HG02943 (cell line): ENCODE measurements around the gene DEFB126.
"Not testable (repeated sequence)": the region's sequence is repeated elsewhere in the genome, so short reads cannot be mapped to it uniquely, and the experiment has no call there.

ENCODE experiments used
- ATAC-seq: cut with Tn5 transposase; IDR thresholded peaks from one replicate; pipeline ENCODE4 v1.9.1; 2021; ENCODE audit warnings: mild to moderate bottlenecking, low read depth, moderate library complexity; ENCODE audit not compliant: unreplicated experiment

Gene DEFB126, protein sequence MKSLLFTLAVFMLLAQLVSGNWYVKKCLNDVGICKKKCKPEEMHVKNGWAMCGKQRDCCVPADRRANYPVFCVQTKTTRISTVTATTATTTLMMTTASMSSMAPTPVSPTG

DNA sequence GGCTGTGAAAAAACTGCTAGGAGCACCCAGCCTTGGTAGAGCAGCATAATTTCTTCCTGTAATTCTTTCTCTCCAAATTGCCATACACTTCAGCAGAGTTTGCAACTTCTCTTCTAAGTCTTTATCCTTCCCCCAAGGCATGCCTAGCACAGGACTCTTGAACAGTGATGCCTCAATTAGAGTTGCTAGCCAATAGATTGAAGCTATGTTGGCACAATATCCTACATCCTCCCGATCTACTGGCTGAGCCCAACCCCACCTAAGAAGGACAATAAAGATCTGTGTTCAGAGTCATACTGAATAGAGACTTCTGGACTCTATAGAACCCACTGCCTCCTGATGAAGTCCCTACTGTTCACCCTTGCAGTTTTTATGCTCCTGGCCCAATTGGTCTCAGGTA, at the start of gene DEFB126:
DEFB126 (plus strand) TSS at position 301 of the 400 bp plus-strand sequence; CDS start at position 340, 39 bp downstream.
- ATAC-seq = no peak

DNA sequence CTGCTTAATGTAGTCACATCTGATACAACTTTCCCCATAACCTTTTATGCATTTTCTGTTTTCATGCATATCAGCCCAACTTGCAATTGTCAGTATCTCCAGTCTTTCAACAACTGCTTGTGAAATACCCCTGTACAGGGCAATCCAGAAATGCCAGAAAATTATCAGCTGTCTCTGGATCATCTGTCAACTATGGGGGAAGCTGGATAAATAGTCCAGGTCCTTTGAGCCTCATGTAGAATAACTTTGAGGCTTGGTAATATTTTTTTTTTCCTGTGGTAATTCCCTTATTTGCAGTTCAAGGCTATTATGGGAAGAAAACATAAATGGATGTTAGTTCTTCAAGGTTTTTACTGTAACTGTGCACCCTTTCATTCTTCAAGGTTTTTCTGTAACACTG, 48.7 kb upstream of the DEFB126 start:
- ATAC-seq = no peak

DNA sequence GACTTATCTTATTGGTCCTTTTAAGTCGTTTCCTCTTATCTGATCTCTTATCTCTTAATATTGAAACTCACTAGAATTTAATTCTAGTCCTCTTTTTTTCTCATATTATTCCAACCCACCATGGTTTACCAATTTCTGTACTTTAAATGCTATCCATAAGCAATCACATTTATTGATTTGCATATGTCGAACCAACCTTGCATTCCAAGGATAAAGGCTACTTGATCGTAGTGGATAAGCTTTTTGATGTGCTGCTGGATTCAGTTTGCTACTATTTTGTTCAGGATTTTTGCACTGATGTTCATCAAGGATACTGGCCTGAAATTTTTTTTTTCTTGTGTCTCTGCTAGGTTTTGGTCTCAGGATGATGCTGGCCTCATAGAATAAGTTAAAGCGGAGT, 47.2 kb upstream of the DEFB126 start:
- ATAC-seq = no peak

DNA sequence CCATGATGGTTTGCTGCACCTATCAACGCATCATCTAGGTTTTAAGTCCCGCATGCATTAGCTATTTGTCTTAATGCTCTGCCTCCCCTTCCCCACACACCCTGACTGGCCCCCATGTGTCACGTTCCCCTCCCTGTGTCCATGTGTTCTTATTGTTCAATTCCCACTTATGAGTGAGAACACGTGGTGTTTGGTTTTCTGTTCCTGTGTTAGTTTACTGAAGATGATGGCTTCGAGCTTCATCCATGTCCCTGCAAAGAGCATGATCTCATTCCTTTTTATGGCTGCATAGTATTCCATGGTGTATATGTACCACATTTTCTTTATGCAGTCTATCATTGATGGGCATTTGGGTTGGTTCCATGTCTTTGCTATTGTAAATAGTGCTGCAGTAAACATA, 44.7 kb upstream of the DEFB126 start:
- not testable (repeated sequence) for ATAC-seq

DNA sequence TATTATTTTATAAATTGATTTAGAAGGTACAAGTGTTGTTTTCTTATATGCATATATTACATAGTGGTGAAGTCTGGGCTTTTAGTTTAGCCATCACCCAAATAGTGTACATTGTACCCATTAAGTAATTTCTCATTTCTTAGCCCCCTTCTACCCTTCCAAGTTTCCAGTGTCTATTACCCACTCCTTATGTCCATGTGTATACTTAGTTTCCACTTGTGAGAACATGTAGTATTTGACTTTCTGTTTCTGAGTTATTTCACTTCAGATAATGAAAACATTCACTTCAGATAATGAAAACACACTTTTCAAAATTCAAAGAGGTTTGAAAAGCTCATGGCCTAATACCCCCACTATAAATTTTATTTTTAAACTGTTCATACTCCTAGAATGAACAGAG, 40.4 kb upstream of the DEFB126 start:
- no peak for ATAC-seq

DNA sequence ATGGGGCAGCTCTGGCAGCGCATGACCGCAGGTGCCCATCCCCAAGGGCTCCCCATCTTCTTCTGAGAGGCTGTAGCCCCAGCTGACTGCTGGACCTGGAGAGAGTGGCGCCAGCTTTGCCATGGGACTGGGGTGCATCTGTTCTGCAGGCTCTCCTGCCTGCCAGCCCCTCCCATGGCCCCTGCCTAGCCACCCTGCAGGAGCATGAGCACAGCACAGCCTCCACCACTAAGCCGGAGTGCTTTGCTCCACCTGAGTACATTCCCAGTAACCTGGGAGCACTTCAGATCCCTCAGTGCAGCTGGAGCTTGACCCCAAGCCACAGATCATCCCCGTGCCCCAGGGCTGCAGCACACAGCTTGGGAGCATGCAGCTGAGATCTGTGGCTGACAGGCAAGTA, 38.9 kb upstream of the DEFB126 start:
- ATAC-seq = no peak

DNA sequence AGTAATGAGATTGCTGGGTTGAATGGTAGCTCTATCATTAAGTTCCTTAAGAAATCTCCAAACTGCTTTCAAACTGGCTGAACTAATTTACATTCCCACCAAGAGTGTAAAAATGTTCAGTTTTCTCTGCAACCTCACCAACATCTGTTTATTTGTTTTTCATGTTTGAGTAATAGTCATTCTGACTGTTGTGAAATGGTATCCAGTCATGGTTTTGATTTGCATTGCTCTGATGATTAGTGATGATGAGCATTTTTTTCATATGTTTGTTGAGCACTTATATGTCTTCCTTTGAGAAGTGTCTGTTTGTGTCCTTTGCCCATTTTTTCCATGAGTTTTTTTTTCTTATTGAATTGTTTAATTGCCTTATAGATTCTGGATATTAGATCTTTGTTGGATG, 30.0 kb upstream of the DEFB126 start:
- ATAC-seq = no peak

DNA sequence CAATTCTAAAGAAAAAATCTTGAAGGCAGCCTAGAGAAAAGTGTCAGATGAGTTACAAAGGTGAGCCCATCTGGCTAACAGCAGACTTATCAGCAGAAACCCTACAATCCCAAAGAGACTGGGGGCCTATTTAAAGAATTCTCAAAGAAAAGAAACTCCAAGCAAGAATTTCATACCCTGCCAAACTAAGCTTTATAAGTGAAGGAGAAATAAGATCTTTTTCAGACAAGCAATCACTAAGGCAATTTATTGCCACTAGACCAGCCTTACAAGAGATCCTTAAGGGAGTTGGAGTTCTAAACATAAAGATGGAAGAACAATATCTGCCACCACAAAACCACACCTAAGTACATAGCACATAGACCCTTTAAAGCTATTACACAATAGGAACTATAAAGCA, 24.9 kb upstream of the DEFB126 start:
- no peak for ATAC-seq

DNA sequence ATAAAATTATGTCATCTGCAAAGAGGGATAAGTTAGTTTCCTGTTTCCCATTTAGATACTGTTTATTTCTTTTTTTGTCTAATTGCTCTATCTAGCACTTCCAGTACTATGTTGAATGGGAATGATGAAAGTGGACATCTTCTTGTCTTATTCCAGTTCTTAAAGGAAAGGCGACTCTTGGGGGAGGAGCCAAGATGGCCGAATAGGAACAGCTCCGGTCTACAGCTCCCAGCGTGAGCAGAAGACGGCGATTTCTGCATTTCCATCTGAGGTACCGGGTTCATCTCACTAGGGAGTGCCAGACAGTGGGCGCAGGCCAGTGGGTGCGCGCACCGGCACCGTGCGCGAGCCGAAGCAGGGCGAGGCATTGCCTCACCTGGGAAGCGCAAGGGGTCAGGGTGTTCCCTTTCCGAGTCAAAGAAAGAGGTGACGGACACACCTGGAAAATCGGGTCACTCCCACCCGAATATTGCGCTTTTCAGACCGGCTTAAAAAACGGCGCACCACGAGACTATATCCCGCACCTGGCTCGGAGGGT, 12.5 kb upstream of the DEFB126 start:
- ATAC-seq = not testable (repeated sequence)

DNA sequence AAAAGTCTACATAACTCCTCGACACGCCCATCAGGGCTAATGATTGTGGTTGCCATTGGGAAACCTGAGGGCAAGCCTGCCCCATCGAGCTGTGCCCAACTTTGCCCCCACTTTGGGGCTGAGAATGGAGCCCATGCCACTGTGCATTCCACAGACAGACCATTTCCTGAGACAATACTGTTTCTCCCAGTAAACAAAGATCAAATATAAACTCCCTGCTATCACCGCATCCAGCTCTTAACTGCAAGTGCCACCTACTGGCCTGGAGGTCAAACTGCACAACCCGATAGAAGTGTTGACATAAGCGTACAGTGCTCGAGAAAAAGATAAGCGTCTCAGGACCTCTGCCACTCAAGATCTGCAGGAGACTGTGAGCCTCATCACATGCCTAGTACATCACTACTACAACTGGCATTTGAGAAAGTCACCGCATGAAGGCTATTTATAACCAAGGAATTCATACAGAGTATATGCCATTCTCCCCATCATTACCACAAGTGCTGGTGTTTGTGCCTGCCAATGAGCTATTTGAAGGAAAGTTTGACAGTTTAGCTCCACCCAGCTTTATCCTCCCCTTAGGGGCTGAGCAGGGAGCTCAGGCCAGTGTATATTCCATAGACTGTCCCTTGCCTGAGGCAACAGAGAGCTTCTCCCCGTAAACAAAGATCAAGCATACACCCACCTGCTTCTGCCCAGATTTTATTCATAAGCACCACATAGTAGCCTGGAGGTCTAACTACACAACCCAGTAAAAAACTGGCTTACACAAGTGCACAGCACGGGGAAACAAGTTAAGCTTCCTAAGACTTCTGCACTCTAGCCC, 4.5 kb upstream of the DEFB126 start:
- ATAC-seq = no peak

DNA sequence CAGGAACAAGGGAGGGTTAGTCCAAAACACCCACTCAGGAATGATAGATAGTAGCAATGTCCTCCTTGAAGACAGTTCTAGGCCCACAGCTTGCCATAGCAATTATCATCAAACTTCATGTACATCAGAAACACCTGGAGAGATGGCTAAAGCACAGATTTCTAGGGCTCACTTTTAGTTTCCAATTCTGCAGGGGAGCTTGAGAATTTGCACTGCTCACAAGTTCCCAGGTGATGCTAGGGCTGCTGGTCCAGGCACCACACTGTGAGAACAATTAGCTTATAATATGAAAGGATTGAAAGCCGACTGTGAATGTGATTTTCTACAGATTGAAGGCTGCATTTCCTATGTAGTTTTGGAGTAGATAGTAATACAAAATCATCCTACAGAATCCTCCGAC, 3.5 kb downstream of the DEFB126 start:
- no peak for ATAC-seq

DNA sequence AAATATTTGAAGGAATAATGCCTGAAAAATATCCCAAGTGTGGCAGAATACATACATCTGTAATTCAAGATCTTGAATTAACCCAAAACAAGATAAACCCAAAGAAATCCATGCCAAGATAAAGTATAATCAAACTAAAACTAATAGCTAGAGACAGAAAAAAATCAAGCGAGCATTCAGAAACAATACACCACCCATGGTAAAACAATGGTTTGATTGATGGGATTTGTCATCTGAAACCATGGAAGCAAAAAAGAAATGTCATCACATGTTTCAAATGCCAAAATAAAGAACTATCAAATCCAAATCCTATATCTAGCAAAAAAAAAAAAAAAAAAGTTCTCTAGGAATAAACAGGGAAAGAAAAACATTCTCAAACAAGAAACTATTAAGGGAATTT, 9.7 kb downstream of the DEFB126 start:
- no peak for ATAC-seq

DNA sequence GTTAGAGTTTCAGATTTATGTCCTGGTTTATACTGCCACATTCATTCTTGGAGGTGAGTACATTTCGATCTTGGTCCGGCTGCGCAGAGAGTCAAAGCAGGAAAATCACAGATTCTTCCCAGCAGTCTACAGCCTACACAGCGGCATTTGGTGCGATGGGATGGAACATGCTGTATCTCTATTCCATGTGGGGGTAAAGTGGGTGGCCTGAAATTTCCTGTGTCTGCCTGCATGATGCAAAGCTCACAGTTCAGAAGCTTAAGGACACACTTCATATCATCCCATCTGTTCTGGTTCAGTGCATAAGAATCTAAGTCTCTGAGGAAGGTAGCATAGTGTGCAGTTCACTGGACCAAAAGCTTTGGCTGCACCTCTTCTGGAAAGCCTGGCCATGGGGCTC, 14.8 kb downstream of the DEFB126 start, which contains the start of gene DEFB127:
DEFB127 (plus strand) TSS at position 301 of the 400 bp plus-strand sequence; CDS start at position 392, 91 bp downstream.
- no peak for ATAC-seq

DNA sequence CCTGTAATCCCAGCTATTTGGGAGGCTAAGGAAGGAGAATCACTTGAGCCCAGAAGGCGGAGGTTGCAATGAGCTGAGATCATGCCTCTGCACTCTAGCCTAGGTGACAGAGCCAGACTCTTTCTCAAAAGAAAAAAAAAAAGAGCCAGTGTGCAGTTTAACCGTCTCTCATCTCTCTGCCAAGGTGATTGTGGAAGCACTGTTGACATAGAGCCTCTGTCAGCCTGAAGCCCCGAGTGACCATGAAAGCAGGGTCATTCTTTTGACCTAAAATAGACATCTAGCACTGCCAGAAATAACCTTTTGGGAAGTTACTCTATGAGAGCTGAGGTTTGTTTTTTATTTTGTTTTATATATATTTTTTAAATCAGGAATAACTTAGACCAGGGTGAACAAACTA, 22.2 kb downstream of the DEFB126 start:
- no peak for ATAC-seq

DNA sequence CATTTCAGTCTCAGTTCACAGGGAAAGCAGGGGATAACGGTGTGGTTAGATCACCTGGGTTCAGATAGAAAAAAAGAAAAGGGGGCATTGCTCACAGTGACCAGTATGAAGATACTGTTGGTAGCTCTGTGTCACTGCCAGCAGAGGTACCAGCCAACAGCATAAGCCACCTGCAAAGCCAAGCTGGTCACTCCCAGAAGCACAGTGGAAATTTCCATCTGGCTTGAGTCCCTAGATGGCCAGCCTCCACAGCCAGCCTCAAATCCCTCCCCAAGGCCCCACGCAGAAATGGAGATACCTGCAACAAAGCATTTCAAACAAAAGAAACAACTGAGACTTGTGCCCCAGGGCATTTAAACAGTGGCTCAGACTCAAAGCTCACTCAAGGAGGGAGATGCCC, 26.5 kb downstream of the DEFB126 start:
- no peak for ATAC-seq

DNA sequence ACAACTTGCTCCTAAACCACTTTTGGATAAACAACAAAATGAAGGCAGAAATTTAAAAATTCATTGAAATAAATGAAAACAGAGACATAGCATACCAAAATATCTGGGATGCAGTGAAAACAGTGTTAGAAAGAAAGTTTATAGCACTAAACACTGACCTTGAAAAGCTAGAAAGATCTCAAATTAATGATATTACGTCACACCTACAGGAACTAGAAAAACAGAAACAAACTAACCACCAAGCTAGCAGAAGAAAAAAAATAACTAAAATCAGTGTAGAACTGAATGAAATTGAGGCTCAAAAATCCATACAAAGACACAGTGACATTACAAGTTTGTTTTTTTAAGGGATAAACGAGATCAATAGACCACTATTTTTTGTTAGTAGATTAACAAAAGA, 41.9 kb downstream of the DEFB126 start:
- no peak for ATAC-seq

DNA sequence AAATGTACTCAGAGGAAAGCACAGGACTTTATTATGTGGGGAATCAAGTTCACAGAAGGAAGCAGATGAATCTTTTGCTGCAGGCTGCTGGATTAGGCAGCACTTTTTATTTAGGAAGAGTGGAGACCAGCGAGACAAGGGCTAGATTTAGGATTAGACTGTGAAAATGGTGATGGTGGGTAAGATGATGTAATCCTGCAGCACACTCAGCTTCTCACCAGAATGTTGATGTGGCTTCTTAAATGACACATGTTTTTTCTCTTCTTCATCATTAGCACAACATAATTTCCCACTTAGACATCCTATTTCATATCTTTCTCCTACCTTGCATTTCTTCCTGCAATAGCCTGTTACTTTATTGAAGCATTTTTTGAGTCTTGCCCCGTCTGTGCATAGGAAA, 45.3 kb downstream of the DEFB126 start:
- no peak for ATAC-seq

DNA sequence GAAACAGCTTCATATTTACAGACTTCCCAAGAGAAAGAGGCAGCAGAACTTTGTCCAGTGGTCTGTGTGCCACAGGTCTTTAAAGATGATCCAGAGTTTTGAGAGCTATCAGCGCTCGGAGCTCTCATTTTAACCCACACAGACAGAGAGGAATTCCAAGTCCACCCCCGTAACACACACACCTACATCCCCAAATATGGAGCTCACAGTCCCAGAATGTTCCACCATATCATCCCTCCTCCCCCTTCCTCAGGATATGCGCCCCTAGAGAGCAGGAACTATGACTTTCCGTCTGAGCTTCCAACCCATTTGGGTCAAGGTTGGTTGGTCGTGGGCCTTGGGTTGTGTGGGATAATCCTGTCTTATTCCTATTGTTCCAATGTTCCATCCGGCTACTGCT, 47.2 kb downstream of the DEFB126 start, which contains the start of gene DEFB128:
DEFB128 (minus strand) TSS at position 101 of the 400 bp plus-strand sequence; CDS start at position 13, 88 bp downstream.
- ATAC-seq = no peak
